Measurements from ENCODE around the gene SORCS2. TPM values are rescaled to one million over a fixed set of nuclear protein-coding genes. Genes with fewer than 3 reads are reported as not detected.

The SORCS2 gene
- total and polyA plus RNA-seq, 2 of the 8 experiments (the other 6 are each of a cell fraction or from before 2014, with no cell fraction given), result 0.36 to 1.8 TPM

GRCh38 chr4:7408166-7408565 lies 215.8 kb downstream of the SORCS2 start:
- no peak overlapping the region for H4K5ac ChIP-seq (ENCODE audit: insufficient read length, low read depth, low read length)
- H3K56ac ChIP-seq (replicated peaks; ENCODE audit: insufficient read length, low read depth, low read length), result no peak overlapping the region
- H3K23me2 ChIP-seq (ENCODE audit: low read depth, low read length), result peaks cover 3% of the 10 kb centered on the region; the same call in 1 of the 2 replicates
- no peak overlapping the region for H3K9ac ChIP-seq (replicated peaks in 1 of 4; ENCODE audit: extremely low read depth in 1 of 4, low read depth in 3 of 4, low read length in 3 of 4)
- H4K91ac ChIP-seq (replicated peaks; ENCODE audit: insufficient read length, low read length), result no peak overlapping the region
- no peak overlapping the region for H4K8ac ChIP-seq (ENCODE audit: extremely low read depth, insufficient read depth, low read length)
- no peaks in the 10 kb centered on the region for H3K36me3 ChIP-seq (ENCODE audit: control insufficient read depth in 2 of 4, insufficient read depth in 4 of 4, low read length in 3 of 4)
- no peak overlapping the region for H3K27ac ChIP-seq (ENCODE audit: low read depth, low read length)
- H4K20me1 ChIP-seq (replicated peaks in 1 of 2; ENCODE audit: control insufficient read depth in 1 of 2, insufficient read depth in 2 of 2, low read length in 2 of 2), result peaks cover 0 to 3% of the 10 kb centered on the region in 2 experiments
- H2BK12ac ChIP-seq (ENCODE audit: low read depth, low read length), result no peak overlapping the region
- FAIRE-seq, result no peak
- H3K14ac ChIP-seq (ENCODE audit: insufficient read length), result no peak overlapping the region
- H2BK15ac ChIP-seq (ENCODE audit: low read length), result no peak overlapping the region
- H2BK5ac ChIP-seq (ENCODE audit: low read depth, low read length), result no peak overlapping the region
- no peak overlapping the region for H3K23ac ChIP-seq (ENCODE audit: insufficient read length)
- H3K4me1 ChIP-seq (replicated peaks in 1 of 4; ENCODE audit: control insufficient read depth in 3 of 4, insufficient read depth in 4 of 4, low read length in 3 of 4), result no peaks in the 10 kb centered on the region
- no peak overlapping the region for H3K4me2 ChIP-seq (ENCODE audit: insufficient read depth in 1 of 2, low read depth in 2 of 2, low read length in 2 of 2)
- WGBS, 2 experiments (ENCODE audit: extremely low coverage in 1 of 2, insufficient coverage in 1 of 2, insufficient read length in 1 of 2, insufficient replicate concordance in 2 of 2, low coverage in 1 of 2, low lambda C conversion rate in 2 of 2, missing lambda C conversion rate in 1 of 2), result 83% methylated on average over 4 of the region's 4 CpGs; no CpG with 5 or more reads in 1 of the 2 experiments
- no peak for DNase-seq (ENCODE audit: low read depth in 1 of 2, low spot score in 2 of 2)
- H3K4ac ChIP-seq (replicated peaks; ENCODE audit: insufficient read length, low read depth, low read length), result no peak overlapping the region
- ChIA-PET CTCF (ENCODE audit: partially characterized antibody) (interaction anchor here (0.7 to 1.0 kb wide), 4 partner anchors 9 to 1327 kb away, joined by 3 read pairs; no protein-coding TSS in a partner anchor), POLR2A (ENCODE audit: partially characterized antibody) (no interaction called here)
- TF ChIP-seq CHD2 (IDR thresholded peaks at IDR 0.05; ENCODE audit: low read length) (no peak), SP4 (IDR thresholded peaks at IDR 0.05; ENCODE audit: low read length) (no peak), RAD21 (IDR thresholded peaks at IDR 0.05 in 1 of 2, conservative IDR thresholded peaks at IDR 0.05 in 1 of 2; ENCODE audit: low read depth in 2 of 2, low read length in 2 of 2) (no peak), YY1 (IDR thresholded peaks at IDR 0.05; ENCODE audit: low read depth, low read length) (no peak), GABPA (IDR thresholded peaks at IDR 0.05; ENCODE audit: borderline replicate concordance, insufficient read depth, low read length) (no peak), BRCA1 (IDR thresholded peaks at IDR 0.05; ENCODE audit: low read depth, low read length) (no peak), SIRT6 (IDR thresholded peaks at IDR 0.05; ENCODE audit: low read length) (no peak), CHD1 (IDR thresholded peaks at IDR 0.05; ENCODE audit: low read depth, low read length) (no peak), EZH2 (IDR thresholded peaks at IDR 0.05; ENCODE audit: low read depth, low read length, severe bottlenecking) (no peak), BACH1 (IDR thresholded peaks at IDR 0.05; ENCODE audit: low read length) (no peak), RXRA (IDR thresholded peaks at IDR 0.05; ENCODE audit: insufficient read depth, low read depth, low read length) (no peak), TCF12 (IDR thresholded peaks at IDR 0.05; ENCODE audit: low read depth, low read length) (no peak)
- TF ChIP-seq, protein P1, sequence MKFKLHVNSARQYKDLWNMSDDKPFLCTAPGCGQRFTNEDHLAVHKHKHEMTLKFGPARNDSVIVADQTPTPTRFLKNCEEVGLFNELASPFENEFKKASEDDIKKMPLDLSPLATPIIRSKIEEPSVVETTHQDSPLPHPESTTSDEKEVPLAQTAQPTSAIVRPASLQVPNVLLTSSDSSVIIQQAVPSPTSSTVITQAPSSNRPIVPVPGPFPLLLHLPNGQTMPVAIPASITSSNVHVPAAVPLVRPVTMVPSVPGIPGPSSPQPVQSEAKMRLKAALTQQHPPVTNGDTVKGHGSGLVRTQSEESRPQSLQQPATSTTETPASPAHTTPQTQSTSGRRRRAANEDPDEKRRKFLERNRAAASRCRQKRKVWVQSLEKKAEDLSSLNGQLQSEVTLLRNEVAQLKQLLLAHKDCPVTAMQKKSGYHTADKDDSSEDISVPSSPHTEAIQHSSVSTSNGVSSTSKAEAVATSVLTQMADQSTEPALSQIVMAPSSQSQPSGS (IDR thresholded peaks at IDR 0.05; ENCODE audit: low read length), result no peak
- H3K79me2 ChIP-seq (ENCODE audit: control insufficient read depth in 1 of 2, insufficient read depth in 2 of 2, low read length in 2 of 2), result no peaks in the 10 kb centered on the region
- H2AK5ac ChIP-seq (ENCODE audit: low read depth, low read length), result no peak overlapping the region
- no peak overlapping the region for H2BK120ac ChIP-seq (replicated peaks; ENCODE audit: low read depth, low read length)
- no peak overlapping the region for H2AFZ ChIP-seq (ENCODE audit: low read length)
- peaks cover 17 to 29% (median 23%) of the 10 kb centered on the region in 4 experiments for H3K27me3 ChIP-seq (replicated peaks in 1 of 4; ENCODE audit: control insufficient read depth in 3 of 4, extremely low read depth in 1 of 4, insufficient read depth in 3 of 4, low read length in 3 of 4)
- no peaks in the 10 kb centered on the region for H3K79me1 ChIP-seq (ENCODE audit: low read depth, low read length)
- no peak overlapping the region for H3K18ac ChIP-seq (ENCODE audit: extremely low read depth, low read length)
- H2BK20ac ChIP-seq (ENCODE audit: low read length), result no peak overlapping the region
- H3K4me3 ChIP-seq (ENCODE audit: extremely low read depth in 1 of 4, insufficient read depth in 2 of 4, low read depth in 3 of 4, low read length in 4 of 4), result no peak overlapping the region
- H3K9me3 ChIP-seq (ENCODE audit: insufficient read depth in 2 of 2, low read depth in 1 of 2, low read length in 1 of 2), result no peaks in the 10 kb centered on the region
